WI38 (cell line): Measurements from ENCODE around the gene SCCPDH.

Experiments used
- H3K4me3 ChIP-seq: 2 replicates; pipeline ENCODE4 v1.5.1; 2011; ENCODE audit warnings: low read depth, mild to moderate bottlenecking, control low read depth, low read length
- TF ChIP-seq, protein P1 (sequence below): IDR thresholded peaks from 2 replicates; pipeline ENCODE4 v1.5.1; 2012; ENCODE audit warnings: low read depth, mild to moderate bottlenecking, control low read depth, low read length

The SCCPDH gene

DNA sequence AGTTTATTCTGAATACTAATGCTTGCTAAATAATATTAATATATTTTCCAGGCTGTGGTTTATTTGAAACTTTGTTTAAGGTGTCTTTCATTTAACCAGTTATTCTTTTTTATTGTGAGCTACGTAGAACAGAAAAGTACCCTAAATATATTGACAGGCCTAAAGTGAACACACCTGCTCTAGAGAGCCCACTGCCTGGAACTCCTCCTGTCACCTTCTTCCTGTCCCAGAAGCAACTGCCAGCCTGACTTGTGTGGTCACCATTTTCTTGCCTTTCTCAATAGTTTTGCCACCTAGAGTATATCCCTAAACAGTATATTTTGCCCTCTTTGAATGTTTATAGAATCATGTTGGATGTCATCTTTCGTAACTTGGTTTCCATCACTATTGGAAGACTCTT, 48.5 kb downstream of the SCCPDH start:
- no peak overlapping the region for H3K4me3 ChIP-seq
- TF ChIP-seq, protein P1, sequence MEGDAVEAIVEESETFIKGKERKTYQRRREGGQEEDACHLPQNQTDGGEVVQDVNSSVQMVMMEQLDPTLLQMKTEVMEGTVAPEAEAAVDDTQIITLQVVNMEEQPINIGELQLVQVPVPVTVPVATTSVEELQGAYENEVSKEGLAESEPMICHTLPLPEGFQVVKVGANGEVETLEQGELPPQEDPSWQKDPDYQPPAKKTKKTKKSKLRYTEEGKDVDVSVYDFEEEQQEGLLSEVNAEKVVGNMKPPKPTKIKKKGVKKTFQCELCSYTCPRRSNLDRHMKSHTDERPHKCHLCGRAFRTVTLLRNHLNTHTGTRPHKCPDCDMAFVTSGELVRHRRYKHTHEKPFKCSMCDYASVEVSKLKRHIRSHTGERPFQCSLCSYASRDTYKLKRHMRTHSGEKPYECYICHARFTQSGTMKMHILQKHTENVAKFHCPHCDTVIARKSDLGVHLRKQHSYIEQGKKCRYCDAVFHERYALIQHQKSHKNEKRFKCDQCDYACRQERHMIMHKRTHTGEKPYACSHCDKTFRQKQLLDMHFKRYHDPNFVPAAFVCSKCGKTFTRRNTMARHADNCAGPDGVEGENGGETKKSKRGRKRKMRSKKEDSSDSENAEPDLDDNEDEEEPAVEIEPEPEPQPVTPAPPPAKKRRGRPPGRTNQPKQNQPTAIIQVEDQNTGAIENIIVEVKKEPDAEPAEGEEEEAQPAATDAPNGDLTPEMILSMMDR = no peak

DNA sequence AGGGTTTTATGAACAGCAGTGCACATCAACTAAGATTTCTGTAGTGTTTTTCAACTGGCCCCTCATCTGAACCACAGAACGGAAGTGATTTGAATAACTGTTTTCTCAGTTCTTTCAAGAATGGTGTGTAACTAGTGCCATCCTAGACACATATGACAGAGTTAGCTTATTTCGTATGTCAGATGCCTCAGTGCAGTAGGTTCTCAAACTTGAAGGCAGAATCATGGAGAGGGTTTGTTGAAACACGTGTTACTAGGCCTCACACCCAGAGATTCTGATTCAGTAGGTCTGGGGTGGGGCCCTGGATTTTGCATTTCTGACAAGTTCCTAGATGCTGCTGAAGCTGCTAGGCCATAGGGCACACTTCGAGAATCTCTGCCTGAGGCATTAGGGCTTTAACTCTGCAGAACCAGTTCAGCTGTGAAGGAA, 49.0 kb downstream of the SCCPDH start:
- H3K4me3 ChIP-seq = no peak overlapping the region
- TF ChIP-seq, protein P1 = no peak

DNA sequence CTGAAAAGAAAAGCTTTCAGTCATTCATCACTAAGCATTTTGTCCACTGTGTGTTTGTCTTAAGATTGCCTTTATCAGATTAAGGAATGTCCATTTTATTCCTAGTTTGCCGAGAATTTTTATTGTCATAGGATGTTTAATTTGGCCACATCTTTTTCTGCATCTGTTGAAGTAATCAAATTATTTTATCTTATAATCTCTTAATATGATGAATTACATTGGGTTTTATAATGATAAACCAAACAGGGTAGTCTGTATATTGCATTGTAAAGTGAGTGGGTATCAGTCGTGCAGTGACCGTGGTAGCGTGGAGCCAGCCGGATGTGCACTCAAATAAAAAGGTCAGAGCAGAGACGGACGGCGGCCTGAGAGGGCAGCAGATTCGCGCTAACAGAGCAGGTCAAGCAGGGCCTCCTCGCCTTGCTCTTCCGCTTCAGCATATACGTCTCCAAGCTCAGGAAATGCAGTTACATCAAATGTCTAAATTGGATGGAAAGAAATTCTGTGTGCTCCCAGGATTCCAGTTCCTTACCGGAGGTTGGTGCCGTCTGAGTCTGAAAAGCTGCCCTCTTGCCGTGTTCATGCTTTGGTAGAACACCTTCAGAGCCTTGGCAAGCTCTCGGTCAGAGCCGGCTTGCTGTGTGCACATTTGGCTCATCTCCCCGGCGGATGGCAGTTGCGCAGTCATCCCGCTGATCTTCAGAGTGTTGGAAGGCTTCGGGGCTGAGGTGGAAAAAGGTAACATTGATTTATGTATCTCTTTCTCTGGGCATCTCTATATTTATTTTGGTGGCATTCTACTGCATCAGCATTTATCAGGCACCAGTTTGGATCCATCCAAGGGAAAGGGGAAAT, 51.5 kb downstream of the SCCPDH start:
- TF ChIP-seq, protein P1 = no peak
- H3K4me3 ChIP-seq = no peak overlapping the region

DNA sequence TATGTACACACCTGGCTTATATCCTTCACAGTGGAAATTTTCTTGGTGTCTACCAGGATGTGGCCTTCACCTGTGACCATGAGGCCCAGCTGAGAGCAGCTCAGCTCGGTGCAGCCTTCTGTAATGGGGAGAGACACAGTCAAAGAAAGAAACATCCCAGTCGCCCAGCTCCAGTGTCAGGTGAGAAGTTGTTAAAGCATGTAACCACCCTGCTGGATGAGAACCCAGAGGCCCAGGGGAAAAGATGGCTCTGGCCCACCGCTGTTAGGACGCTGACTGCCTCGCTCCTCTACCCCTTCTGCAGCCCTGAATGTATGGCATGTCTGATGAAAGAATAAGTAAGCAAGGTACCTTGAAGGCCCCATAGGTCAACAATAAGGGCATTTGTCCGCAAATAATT, 52.7 kb downstream of the SCCPDH start:
- H3K4me3 ChIP-seq = no peak overlapping the region
- TF ChIP-seq, protein P1 = no peak

DNA sequence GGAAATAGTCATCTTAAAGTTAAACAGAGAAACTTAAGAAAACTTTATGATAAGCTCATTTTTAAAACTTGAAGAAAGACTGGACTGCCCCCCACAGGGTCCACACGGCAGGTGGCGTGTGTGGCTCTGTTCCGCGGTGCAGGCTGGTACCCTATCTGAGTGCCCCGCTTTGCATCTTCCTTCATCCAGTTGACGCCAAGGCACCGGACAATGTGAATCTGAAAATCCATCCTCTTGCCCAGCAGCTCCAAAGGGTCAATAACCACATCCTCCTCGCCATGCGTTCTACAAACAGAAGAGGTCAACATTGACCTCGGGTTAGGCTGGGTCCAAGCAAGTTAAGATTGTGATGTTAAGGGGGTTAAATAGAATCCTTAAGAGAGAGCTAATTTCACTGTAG, 54.5 kb downstream of the SCCPDH start:
- TF ChIP-seq, protein P1 = no peak
- no peak overlapping the region for H3K4me3 ChIP-seq

DNA sequence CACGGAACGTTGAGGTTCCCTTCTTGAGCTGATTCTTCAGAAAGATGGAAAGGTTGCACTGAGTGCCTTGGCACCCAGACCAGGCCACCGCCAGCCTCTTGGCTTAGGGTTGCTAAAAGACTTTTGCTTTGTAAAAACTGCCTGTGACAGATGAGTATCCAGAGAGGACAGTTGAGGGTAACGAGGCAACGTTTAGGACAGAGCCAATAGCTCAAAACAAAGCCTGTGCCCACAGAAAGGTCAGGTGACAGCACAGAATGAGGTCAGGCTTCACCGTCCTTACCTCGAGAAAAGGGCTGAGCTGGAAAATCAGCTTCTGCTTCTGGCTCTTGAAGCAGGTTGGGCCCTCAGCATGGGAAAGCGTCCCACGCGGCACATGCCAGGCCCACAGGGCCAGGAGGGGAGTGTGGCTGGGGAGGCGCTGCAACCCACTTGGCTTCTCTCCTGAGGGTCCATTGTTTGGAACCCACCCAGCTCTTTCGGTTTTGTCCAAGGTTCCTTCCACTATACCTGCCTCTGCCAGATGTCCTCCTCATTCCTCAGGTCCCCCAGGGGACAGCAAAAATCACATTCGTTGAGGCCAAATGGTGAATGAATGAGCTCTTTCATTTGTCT, 55.5 kb downstream of the SCCPDH start:
- TF ChIP-seq, protein P1 = no peak
- no peak overlapping the region for H3K4me3 ChIP-seq

DNA sequence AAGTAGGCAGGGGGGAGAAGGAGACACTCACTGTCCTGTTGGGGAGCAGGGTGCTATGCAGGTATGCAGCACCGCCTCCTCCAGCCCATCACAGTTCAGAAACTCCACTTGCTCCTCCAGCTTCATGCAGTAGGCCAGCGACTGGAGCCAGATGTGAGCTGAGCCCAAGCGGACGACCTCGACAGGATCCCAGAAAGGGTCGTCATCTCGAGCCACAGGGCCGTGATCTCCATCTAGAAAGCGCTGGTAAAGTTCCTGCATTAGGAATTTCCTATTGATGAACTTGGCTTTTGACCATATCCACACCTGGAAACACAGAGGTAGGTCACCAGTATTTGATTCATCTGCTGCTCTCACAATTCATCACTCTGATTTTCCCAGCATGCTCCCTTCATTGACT, 56.1 kb downstream of the SCCPDH start:
- TF ChIP-seq, protein P1 = no peak
- no peak overlapping the region for H3K4me3 ChIP-seq
